ENCODE data around the gene BSND.

GRCh38 chr1:55010887-55011217, 12.1 kb downstream of the BSND start:
- no peak for TF ChIP-seq NFRKB (IDR thresholded peaks at IDR 0.05)
- TF ChIP-seq FOXM1 (IDR thresholded peaks at IDR 0.05; ENCODE audit: borderline replicate concordance), result no peak
- TF ChIP-seq HDGF (IDR thresholded peaks at IDR 0.05; ENCODE audit: borderline replicate concordance), result no peak
- TF ChIP-seq BHLHE40 (IDR thresholded peaks at IDR 0.05; ENCODE audit: borderline replicate concordance), result no peak
- TF ChIP-seq FOXA1 (IDR thresholded peaks at IDR 0.05), result no peak
- TF ChIP-seq SP1 (IDR thresholded peaks at IDR 0.05), result no peak
- TF ChIP-seq FOXK2 (IDR thresholded peaks at IDR 0.05), result no peak
- no peak for TF ChIP-seq ARNT (IDR thresholded peaks at IDR 0.05)
- no peak for TF ChIP-seq LEF1 (IDR thresholded peaks at IDR 0.05; ENCODE audit: borderline replicate concordance)
- TF ChIP-seq CTBP1 (IDR thresholded peaks at IDR 0.05; ENCODE audit: borderline replicate concordance), result no peak
- no peak for TF ChIP-seq ZNF384 (IDR thresholded peaks at IDR 0.05)
